Skin epidermis (tissue), 12 donors: ENCODE results near the gene FKBP10.

Experiments
- H3K27ac ChIP-seq, 21 experiments: fragments of 200-600 bp; sonication (generic) in 11 of 21; one replicate each; pipeline ENCODE4 v1.5.0; 2020; ENCODE audit warnings: mild to moderate bottlenecking in 3 of 21, inconsistent platforms in 2 of 21, moderate library complexity in 2 of 21
- H3K4me3 ChIP-seq, 7 experiments: fragments of 200-600 bp; sonication (generic) in 2 of 7; one replicate each; pipeline ENCODE4 v1.5.0; 2020; ENCODE audit warnings: inconsistent platforms in 2 of 7, mild to moderate bottlenecking in 2 of 7, moderate library complexity in 1 of 7

The FKBP10 gene

GRCh38 chr17:41864836-41865595, 52.2 kb downstream of the FKBP10 start, which contains the start of gene KLHL11:
KLHL11 (minus strand) TSS chr17:41865423; CDS start chr17:41865370, 53 bp downstream.
- peak within 1 kb of the TSS; percentile 79 to 97 (median 93) for H3K27ac ChIP-seq

GRCh38 chr17:41865596-41865893, 52.7 kb downstream of the FKBP10 start:
- peak overlapping the region; percentile 75 to 99 (median 89) for H3K4me3 ChIP-seq
- H3K27ac ChIP-seq: peak overlapping the region in 16 of 21 experiments; percentile 85 to 97 (median 93)

More at GRCh38 chr17:41864836-41865595, 52.2 kb downstream of the FKBP10 start, which contains the start of gene KLHL11:
- peak within 1 kb of the TSS; percentile 75 to 99 (median 89) for H3K4me3 ChIP-seq

GRCh38 chr17:41868568-41868967, 55.8 kb downstream of the FKBP10 start:
- no peak overlapping the region for H3K4me3 ChIP-seq
- no peak overlapping the region for H3K27ac ChIP-seq

GRCh38 chr17:41869426-41869825, 56.6 kb downstream of the FKBP10 start:
- Histone ChIP-seq H3K4me3 (no peak overlapping the region), H3K27ac (peak overlapping the region in 2 of 21 experiments; percentile 14 to 15)

- H3K4me3 ChIP-seq: no peak overlapping the region
- H3K27ac ChIP-seq: no peak overlapping the region
These were observed 57.3 kb downstream of the FKBP10 start for GRCh38 chr17:41870097-41870496.

- Histone ChIP-seq H3K4me3 (no peak overlapping the region), H3K27ac (no peak overlapping the region)
These were observed 57.8 kb downstream of the FKBP10 start for GRCh38 chr17:41870627-41871026.

GRCh38 chr17:41871789-41872188, 59.0 kb downstream of the FKBP10 start:
- no peak overlapping the region for H3K27ac ChIP-seq
- no peak overlapping the region for H3K4me3 ChIP-seq
